NCI-H1436 (cell line): ENCODE data around the gene TMEM203.
"Not testable (repeated sequence)": the region's sequence is repeated elsewhere in the genome, so short reads cannot be mapped to it uniquely, and the experiment has no call there.

Experiments used
- DNase-seq: peaks from one replicate; lab custom pipeline; 2025; lab: John Stamatoyannopoulos, UW

TMEM203 gene

DNA sequence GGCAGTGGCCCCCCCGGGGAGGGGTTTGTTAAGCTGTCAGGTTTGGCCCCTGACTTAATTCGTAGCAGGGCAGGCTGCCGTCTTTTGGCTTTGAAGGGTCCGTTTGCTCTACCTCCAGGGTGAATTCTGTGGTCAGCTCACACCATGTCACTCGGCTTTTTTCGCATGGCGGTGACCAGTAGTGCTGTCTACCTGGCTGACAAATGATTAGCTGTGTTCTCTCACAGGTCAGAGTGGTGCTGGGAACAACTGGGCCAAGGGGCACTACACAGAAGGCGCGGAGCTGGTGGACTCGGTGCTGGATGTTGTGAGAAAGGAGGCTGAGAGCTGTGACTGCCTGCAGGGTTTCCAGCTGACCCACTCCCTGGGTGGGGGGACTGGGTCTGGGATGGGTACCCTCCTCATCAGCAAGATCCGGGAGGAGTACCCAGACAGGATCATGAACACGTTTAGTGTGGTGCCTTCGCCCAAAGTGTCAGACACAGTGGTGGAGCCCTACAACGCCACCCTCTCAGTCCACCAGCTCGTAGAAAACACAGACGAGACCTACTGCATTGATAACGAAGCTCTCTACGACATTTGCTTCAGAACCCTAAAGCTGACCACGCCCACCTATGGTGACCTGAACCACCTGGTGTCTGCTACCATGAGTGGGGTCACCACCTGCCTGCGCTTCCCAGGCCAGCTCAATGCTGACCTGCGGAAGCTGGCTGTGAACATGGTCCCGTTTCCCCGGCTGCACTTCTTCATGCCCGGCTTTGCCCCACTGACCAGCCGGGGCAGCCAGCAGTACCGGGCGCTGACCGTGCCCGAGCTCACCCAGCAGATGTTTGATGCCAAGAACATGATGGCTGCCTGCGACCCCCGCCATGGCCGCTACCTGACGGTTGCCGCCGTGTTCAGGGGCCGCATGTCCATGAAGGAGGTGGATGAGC lies 37.1 kb upstream of the TMEM203 start:
- no peak for DNase-seq

DNA sequence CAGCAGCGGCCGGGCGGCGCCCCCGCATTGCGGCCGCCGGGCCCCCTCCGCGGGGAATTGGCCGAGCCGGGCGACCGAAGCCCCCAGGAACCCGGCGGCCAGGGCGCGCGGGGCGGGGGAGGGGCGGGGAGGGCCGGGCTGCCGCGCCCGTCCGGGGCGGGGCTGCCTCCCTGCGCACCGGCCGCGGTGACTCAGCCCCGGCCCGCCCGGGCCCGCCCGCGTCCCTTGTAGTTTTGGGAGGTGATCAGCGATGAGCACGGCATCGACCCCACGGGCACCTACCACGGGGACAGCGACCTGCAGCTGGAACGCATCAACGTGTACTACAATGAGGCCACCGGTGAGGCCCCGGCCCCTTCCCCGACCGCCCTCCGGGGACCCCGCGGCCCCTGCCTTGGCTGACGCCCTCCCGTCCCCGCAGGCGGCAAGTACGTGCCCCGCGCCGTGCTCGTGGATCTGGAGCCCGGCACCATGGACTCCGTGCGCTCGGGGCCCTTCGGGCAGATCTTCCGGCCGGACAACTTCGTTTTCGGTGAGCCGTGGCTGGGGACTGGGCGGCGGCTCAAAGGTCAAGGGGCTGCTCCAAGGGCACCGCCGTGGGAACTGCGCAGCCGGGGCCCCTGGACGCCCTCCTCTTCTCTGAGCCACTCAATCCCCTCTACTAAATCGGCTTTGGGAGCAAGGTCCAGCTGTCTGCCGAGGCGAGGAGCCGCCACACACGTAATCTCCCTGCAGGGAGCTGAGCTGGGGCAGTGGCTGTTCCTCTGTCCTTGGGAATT lies 36.2 kb upstream of the TMEM203 start:
- DNase-seq = no peak

DNA sequence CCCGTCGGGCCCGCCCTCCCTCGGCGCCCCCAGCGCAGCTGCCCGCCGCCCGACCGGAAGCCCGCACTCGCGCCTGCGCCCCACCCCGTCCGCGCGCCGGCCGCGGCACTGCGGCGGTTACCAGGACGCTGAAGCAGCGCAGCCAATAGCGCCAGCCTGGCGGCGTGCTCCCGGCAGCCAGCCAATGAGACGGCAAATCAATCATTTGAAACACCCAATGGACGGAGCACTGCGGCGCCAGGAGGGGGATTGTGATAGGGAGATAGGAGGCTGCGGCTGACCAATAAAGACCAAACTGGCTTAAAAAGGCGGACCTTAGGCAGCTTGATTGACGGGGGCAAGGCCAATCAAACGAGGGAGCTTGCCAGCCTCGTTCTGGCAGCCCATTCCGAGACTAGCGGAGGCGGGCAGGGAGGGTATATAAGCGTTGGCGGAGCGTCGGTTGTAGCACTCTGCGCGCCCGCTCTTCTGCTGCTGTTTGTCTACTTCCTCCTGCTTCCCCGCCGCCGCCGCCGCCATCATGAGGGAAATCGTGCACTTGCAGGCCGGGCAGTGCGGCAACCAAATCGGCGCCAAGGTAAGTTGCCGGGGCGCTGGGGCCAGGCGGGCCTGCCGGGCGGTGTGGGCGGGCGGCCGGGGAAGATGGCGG lies 35.5 kb upstream of the TMEM203 start, which contains the start of gene TUBB4B:
TSS of gene TUBB4B (plus strand) at position 447 of the 649 bp plus-strand sequence. CDS start at position 521, 74 bp downstream.
- peak; percentile 99 for DNase-seq

DNA sequence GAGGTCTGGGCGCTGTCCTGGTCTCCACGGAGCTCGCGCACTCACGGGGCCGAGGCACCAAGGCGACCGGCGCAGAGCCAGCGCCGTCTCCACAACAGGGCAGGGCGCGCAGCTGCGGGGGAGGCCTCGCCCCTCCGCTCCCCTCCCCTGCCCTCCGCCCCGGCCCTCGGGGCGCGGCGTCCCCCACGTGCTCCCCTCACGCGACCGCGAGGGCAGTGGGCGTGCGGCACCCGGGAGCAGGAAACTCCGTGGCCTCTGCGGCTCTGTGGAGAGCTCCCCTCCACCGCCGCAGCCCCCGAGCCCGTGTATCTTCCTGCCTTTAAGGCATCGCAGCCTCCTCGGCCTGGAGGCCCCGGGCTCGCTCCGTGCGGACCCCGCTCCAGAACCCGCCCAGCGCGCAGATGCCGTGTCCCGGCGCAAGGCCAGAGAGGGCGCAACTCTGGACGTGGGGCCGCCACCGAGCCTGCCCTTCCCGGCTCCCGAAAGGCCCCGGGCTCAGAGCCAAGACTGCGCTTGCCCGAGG lies 34.9 kb upstream of the TMEM203 start:
- DNase-seq = peak; percentile 43

DNA sequence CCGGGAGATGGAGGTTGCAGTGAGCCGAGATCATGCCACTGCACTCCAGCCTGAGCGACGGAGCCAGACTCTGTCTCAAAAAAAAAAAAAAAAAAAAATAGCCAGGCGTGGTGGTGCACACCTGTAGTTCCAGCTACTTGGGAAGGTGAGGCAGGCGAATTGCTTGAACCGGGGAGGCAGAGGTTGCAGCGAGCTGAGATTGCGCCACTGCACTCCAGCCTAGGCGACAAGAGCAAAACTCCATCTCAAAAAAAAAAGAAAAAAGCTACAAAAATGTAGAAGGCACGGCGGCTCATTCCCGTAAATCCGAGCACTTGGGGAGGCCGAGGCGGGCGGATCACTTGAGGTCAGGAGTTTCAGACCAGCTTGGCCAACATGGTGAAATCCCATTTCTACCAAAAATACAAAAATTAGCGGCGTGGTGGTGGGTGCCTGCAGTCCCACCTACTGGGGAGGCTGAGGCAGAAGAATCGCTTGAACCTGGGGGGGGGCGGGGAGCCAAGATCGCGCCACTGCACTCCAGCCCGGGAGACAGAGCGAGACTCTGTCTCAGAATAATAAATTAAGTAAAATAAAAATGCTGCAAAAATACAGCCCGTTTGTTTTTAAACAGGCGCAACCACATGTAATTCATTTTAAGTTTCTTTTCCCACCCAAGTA lies 34.2 kb upstream of the TMEM203 start:
- DNase-seq = not testable (repeated sequence)

DNA sequence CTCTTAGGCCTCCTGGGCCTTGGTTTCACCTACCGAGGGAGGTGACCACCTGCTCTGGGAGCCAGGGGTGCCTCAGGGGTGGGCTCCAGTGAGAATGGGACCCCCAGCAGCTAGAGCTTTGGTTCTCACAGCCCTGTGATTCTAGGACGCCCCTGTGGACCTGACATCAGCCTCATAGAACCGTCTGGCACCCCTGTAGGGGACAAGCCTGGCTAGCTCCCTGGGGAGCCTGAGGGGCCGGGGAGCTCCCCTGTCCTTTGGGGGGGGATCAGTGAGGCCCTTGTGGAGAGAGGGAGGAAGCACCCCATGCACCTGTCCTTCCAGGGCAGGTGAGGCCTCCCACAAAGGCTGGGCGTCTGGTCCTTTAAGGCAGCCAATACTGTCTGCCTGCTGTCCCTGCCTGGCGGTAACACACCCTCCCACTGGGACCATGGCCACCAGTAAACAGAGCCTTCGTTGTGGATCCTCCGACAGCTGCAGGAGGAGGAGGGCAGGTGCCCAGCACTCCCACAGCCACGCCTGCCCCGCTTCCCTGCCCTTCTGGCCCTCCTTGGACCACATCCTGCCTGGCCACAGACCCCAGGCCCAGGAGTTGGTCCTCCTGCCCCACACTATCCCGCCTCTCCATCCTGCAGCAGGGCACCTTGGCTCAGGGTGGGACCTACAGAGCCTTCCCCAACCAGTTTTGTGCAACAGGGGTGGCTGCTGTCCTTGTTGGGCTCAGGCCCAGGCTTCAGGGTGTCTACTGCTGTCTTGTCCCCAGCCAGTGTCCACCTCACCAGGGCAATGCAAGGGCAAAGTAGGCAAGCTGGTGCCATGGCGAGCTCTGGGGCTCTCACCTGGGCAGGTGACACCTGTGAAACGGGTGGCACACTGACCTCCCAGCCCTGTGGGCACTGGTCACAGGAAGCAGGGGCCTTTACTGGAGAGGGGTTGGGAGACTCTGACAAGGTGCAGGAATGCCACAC lies 32.6 kb upstream of the TMEM203 start:
- peak; percentile 50 for DNase-seq

DNA sequence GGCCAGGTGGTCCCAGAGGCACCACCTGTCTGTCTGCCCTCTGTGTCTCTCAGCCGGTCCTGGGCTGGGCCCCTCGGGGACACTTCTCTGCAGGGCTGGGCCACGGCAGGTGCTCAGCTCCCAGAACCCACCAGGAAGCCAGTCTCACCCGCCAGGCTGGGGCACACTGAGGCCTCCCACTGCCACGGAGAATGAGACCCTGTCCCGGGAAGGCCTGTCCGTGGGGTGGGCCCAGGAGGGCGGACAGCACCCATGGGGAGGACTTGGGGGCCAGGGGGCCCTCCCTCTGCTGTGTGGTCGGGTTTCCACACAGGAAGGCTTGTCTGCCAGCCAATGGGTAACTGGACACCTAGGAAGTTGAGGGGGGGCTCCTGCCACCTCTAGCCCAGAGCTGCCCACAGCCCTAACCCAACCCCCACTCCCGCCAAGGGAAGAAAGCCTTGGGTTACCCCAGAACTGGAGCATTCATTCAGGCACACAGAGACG lies 31.5 kb upstream of the TMEM203 start:
- DNase-seq = no peak

DNA sequence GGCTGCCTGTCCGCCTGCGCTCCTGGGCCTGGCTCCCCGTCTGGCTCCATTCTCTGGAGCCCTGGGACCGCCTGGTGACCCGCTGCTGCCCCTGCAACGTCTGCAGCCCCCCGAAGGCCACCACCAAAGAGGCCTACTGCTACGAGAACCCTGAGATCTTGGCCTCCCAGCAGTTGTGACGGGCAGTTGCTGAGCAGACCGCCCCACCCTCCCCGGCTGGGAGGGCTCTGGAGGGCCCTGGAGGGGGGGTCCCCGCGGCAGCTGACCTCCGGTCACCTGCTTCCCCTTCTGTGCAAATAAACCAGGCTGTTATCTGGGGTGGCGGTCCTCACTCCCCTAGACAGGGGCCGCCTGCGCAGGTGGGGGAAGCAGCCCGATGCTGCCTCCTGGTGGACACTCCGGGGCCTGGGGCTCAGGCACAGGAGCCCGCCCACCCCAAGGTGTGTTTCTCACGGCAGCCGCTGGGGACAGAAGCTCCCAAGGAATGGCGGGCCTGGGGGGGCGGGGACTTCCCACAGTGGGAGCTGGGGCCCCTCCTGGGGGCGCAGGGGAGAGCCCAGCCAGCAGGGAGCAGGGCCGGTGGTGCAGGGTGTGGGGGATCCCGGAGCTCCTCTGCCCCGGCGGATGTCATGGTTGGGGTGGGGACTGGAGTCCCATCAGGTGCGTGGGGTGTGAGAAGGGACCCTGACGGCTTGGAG lies 30.9 kb upstream of the TMEM203 start:
- DNase-seq = peak; percentile 93

DNA sequence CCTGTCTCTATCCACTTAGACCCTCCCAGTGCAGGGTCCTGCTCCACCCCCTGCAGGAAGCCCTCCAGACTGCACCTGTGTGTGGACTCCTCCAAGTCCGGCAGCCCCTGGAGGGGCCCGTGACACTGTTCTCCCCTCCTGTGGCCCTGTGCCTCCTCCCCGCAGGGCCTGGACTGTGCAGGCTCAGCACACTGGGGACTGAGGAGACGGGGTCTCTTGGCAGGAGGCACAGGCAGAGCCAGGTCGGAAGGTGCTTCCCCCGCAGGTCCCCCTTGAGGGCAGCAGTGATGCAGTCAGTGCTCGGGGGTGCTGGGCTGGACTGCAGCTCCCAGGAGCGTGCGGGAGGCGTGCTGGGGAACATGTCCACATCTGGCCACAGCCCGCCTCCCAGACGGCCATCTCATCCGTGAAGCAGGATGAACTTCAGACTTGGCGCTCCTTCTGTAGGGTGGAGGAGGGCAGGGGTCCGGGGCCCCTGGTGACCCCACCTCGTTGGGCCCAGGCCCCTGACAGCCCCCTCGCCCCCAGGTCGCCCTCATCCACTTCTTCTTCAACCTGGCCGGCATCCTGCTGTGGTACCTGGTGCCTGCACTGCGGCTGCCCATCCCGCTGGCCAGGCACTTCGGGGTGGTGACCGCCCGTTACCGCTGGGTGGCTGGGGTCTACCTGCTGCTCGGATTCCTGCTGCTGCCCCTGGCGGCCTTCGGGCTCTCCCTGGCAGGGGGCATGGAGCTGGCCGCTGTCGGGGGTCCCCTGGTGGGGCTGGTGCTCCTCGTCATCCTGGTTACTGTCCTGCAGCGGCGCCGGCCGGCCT lies 30.2 kb upstream of the TMEM203 start:
- no peak for DNase-seq

DNA sequence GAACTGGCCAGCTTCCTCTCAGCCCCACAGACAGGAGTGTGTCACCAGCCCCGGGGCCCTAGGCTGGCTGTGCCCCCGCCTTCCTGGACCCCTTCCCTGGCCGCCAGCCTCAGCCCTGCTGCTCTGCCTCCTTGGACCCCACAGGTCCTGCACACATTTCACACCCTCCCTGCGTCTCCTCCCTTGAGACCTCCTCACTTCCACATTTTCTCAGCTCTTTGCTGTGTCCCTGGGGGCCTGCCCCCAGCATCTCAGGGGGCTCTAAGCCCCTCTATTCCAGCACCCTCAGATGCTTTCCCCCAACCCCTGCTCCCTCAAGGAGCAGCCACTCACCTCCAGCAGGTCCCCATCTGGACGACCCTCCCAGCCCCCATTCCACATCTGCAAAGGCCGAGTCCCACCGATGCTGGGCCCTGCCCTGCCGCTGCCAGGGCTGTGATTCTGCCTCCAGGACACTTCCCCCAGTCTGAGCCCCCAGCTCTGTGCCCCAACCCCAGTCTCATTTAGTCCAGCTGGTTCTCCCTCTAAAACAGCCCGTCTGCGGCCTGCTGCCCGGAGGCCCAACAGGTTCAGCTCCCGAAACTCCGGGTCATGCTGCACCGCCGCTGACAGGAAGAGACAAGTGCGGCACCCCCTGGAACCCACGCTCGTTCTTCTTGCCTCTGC lies 29.4 kb upstream of the TMEM203 start:
- no peak for DNase-seq

DNA sequence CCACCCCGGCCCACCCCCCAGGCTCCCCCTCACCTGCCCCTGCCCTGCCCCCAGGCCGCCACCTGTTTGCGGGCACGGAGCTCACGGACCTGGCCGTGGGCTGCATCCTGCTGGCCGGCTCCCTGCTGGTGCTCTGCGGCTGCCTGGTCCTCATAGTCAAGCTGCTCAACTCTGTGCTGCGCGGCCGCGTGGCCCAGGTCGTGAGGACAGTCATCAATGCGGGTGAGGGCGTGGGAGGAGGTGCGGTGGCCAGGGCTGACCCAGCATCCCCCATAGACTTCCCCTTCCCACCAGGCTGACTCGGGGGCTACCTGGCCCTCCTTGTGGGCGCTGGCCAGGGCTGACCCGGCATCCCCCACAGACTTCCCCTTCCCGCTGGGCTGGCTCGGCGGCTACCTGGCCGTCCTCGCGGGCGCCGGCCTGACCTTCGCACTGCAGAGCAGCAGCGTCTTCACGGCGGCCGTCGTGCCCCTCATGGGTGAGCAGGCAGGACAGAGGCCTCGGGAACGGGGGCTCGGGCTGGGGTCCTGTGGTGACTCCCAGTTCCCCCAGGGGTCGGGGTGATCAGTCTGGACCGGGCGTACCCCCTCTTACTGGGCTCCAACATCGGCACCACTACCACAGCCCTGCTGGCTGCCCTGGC lies 28.7 kb upstream of the TMEM203 start:
- no peak for DNase-seq

DNA sequence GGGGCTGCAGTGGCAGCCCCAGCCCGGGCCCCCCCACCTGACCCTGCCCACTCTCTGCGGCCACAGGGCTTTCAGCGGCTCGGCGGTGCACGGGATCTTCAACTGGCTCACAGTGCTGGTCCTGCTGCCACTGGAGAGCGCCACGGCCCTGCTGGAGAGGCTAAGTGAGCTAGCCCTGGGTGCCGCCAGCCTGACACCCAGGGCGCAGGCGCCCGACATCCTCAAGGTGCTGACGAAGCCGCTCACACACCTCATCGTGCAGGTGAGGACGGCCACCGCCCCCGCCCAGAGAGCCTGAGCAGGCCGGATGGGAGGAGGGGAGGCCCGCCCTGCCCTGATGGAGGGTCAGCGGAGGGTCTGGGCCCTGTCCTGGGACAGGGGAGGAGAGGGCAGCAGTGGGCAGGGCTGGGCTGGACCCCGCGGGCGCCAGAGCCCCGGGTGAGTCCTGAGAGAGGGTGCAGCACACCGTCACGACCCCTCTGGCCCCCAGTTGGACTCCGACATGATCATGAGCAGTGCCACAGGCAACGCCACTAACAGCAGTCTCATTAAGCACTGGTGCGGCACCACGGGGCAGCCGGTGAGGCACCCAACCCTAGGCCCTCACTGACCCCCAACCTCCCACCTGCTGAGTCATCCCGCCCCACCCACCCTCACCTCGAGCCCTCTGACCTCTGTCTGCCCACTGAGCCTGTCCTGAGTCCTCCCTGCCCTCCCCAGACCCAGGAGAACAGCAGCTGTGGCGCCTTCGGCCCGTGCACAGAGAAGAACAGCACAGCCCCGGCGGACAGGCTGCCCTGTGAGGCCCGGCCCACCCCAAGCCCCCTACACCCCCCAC lies 27.9 kb upstream of the TMEM203 start:
- DNase-seq = no peak

DNA sequence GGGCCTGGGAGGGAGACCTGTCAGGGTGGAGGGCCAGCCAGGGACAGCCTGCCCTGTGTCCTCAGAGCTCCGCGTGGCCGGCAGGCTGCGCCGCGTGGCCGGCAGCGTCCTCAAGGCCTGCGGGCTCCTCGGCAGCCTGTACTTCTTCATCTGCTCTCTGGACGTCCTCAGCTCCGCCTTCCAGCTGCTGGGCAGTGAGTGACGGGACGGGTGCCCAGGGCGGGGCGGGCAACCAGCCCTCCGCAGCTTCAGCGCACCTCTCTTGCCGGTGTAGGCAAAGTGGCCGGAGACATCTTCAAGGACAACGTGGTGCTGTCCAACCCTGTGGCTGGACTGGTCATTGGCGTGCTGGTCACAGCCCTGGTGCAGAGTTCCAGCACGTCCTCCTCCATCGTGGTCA lies 27.1 kb upstream of the TMEM203 start:
- no peak for DNase-seq

DNA sequence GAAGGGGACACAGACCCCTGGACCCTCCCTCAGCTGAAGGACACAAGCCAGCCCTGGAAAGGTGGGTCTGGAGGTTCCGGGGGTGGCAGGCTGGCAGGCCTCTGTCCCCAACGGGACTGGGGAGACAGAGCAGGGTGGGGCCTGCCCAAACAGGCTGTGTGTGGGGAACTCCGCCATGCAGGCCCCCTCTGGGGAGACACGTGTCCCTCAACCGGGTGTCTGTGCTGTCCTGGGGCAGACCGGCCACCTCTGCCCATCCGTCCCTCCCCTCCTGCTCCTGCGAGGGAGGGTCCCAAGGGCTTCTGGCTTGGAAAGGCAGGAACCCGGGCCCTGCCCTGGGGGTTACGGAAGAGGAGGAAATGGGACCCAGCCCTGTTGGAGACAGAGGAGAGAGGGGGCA lies 26.7 kb upstream of the TMEM203 start:
- DNase-seq = no peak

DNA sequence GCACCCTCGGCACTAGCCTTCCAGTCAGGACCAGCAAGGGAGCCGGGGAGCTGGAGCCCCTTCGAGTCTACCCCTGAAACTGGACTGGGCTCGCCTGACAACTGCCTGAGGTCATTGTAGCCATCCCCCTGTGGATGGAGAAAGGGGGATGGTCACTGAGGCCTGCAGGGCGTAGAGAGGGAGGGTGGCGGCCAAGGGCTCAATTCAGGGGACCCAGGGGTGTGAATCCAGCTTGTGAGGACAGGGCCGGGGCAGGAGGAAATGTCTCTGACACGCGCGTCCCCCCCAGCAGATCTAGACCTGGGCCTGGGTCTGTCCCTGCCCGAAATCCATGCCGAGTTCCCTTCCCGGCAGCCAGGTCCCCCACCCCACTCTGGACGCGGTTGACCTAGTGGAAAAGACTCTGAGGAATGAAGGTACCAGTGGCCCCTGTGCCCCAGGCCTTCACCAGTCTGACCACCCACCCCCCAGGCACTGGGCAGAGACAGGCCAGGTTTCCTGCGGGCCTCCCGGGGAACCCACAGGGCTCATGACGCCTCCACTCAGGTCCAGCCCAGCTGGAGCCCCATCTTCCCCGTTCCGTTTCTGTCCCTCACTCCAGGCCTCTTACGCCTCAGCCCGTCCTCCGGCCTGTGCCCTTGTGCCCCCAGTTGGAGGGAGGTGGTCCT lies 26.1 kb upstream of the TMEM203 start:
- DNase-seq = no peak

DNA sequence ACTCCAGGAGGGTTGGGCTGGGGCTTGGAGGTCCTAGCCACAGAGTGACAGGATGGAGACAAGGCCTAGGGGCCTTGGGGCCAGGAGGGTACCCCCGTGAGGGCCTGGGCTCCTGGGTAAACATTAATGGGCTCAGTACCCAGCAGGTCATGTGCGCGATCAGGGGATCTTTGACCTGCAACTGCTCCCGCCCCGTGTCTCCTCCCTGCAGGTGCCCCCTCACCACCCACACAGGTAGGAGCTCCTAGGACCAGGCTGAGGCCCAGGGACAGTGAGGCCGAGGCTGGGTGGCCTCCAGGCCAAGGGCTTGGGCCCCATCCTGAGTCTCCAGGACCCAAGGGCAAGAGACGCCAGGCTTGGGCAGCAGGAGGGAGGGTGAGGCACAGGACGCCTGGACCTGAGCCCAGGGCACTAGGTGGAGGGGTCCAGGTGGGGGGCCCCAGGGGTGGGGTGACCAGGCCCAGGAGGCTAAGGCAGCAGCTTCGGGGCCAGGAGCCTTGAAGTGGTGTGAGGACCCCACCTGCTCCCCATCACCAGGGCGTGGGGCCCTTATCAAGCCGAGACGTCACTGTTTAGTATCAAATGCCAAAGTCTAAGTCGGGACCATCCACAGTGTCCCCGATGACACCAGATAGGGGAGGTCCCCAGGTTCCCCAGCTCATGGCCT lies 25.4 kb upstream of the TMEM203 start, which contains the start of gene SLC34A3:
TSS of gene SLC34A3 (plus strand) at position 197 of the 667 bp plus-strand sequence. CDS start 802 bp downstream, outside the sequence.
- DNase-seq = no peak
